ENCODE measurements around the gene GGA2. TPM values are rescaled to one million over a fixed set of nuclear protein-coding genes. Genes with fewer than 3 reads are reported as not detected.

Gene GGA2
- total RNA-seq, 1 donor from 2014 or later = 180 TPM

DNA sequence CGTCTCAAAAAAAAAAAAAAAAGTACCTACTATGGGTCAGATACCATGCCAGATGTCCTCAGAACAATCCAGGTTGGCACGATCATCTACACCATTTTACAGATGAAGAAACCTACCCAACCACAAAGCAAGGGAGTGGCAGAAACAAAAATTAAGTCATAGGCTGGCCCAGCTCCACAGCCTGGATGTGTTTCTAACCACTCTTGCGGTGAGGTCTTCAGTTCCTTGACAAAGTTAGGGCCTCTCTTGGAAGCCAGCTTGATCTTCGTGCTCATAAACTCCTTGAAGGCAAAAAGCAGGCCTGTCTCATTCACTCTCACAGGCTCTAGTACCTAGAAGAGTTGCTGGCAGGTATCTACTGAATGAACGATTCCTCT is 6.2 kb downstream of the GGA2 start:
- H3K4me3 ChIP-seq = peak overlapping the region; percentile 29
- no peaks in the 10 kb centered on the region for H3K27me3 ChIP-seq
- H3K9me3 ChIP-seq (ENCODE audit: low read depth) = no peaks in the 10 kb centered on the region
- peaks cover 59% of the 10 kb centered on the region for H3K4me1 ChIP-seq
- peak overlapping the region; percentile 69 for H3K4me2 ChIP-seq
- Mint-ChIP-seq H3K4me3 (peak overlapping the region; percentile 33), H3K27me3 (ENCODE audit: insufficient read depth, low read depth) (no peaks in the 10 kb centered on the region), H3K27ac (peak overlapping the region; percentile 85), H3K4me1 (peaks cover 61% of the 10 kb centered on the region), H3K9me3 (no peaks in the 10 kb centered on the region), H3K36me3 (peaks cover 9% of the 10 kb centered on the region)
- peaks cover 100% of the 10 kb centered on the region for H3K79me2 ChIP-seq (ENCODE audit: low read depth)
- no peak overlapping the region for H2AFZ ChIP-seq (replicated peaks)
- TF ChIP-seq CTCF (IDR thresholded peaks at IDR 0.05) (no peak), EZH2 (IDR thresholded peaks at IDR 0.05) (no peak), EZH2phosphoT487 (IDR thresholded peaks at IDR 0.05) (no peak)
- H3F3A ChIP-seq (ENCODE audit: low read depth) = peaks cover 31% of the 10 kb centered on the region
- no peaks in the 10 kb centered on the region for H3K36me3 ChIP-seq
- no peak for DNase-seq (ENCODE audit: low spot score)
- peaks cover 100% of the 10 kb centered on the region for H4K20me1 ChIP-seq (ENCODE audit: low read depth)
- no peak overlapping the region for H3K9ac ChIP-seq
- H3K27ac ChIP-seq = peak overlapping the region; percentile 53

- no peak overlapping the region for H3K9ac ChIP-seq
- no peak overlapping the region for H3K27ac ChIP-seq
Observed at GRCh38 chr16:23502466-23502865, 7.8 kb downstream of the GGA2 start.

DNA sequence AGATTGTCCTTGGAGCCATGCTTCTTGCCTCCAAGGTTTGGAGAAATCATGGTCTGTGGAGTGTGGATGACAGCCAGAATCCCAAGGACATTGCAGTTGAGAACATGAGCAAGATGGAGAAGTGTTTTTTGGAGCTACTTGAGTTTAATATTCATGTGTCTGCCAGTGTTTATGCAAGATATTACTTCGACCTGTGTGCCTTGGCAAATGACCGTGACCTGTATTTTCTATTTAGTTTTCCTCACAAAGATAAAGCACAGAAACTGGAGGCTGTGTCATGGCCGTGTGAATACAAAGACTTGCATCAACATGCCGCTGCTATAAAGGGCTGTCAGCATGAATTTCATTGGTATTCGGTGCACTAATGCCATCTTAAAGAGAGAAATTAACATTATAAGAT is 9.0 kb downstream of the GGA2 start:
- no peak for DNase-seq (ENCODE audit: low spot score)
- Mint-ChIP-seq H3K4me1 (peaks cover 45% of the 10 kb centered on the region), H3K9me3 (no peaks in the 10 kb centered on the region), H3K36me3 (peaks cover 4% of the 10 kb centered on the region), H3K4me3 (no peak overlapping the region), H3K27ac (no peak overlapping the region), H3K27me3 (ENCODE audit: insufficient read depth, low read depth) (no peaks in the 10 kb centered on the region)
- Histone ChIP-seq H3K79me2 (ENCODE audit: low read depth) (peaks cover 100% of the 10 kb centered on the region), H3K9ac (no peak overlapping the region), H3K27ac (no peak overlapping the region), H3F3A (ENCODE audit: low read depth) (peaks cover 25% of the 10 kb centered on the region), H2AFZ (replicated peaks) (no peak overlapping the region), H3K27me3 (no peaks in the 10 kb centered on the region), H3K36me3 (no peaks in the 10 kb centered on the region), H3K9me3 (ENCODE audit: low read depth) (no peaks in the 10 kb centered on the region), H3K4me2 (no peak overlapping the region), H3K4me3 (no peak overlapping the region), H4K20me1 (ENCODE audit: low read depth) (peaks cover 100% of the 10 kb centered on the region), H3K4me1 (peaks cover 38% of the 10 kb centered on the region)
- TF ChIP-seq EZH2 (IDR thresholded peaks at IDR 0.05) (no peak), EZH2phosphoT487 (IDR thresholded peaks at IDR 0.05) (no peak), CTCF (IDR thresholded peaks at IDR 0.05) (no peak)

More at GRCh38 chr16:23502466-23502865, 7.8 kb downstream of the GGA2 start:
- H3K79me2 ChIP-seq (ENCODE audit: low read depth) = peaks cover 100% of the 10 kb centered on the region
- H3F3A ChIP-seq (ENCODE audit: low read depth) = peaks cover 27% of the 10 kb centered on the region
- peaks cover 100% of the 10 kb centered on the region for H4K20me1 ChIP-seq (ENCODE audit: low read depth)
- TF ChIP-seq CTCF (IDR thresholded peaks at IDR 0.05) (no peak), EZH2phosphoT487 (IDR thresholded peaks at IDR 0.05) (no peak), EZH2 (IDR thresholded peaks at IDR 0.05) (no peak)
- H3K36me3 ChIP-seq = no peaks in the 10 kb centered on the region
- Mint-ChIP-seq H3K4me3 (no peak overlapping the region), H3K4me1 (peaks cover 52% of the 10 kb centered on the region), H3K9me3 (no peaks in the 10 kb centered on the region), H3K36me3 (no peaks in the 10 kb centered on the region), H3K27me3 (ENCODE audit: insufficient read depth, low read depth) (no peaks in the 10 kb centered on the region), H3K27ac (no peak overlapping the region)
- no peak for DNase-seq (ENCODE audit: low spot score)
- H3K4me2 ChIP-seq = peak overlapping the region; percentile 20
- H3K4me3 ChIP-seq = no peak overlapping the region
- no peaks in the 10 kb centered on the region for H3K27me3 ChIP-seq
- H2AFZ ChIP-seq (replicated peaks) = no peak overlapping the region
- H3K4me1 ChIP-seq = peaks cover 48% of the 10 kb centered on the region
- no peaks in the 10 kb centered on the region for H3K9me3 ChIP-seq (ENCODE audit: low read depth)
